Ascending aorta (tissue), 2 donors: ENCODE data around the gene TMEM242. TPM values are rescaled to one million over a fixed set of nuclear protein-coding genes. Genes with fewer than 3 reads are reported as not detected.

ENCODE experiments used
- DNase-seq, 2 donors: peaks; one replicate each; pipeline ENCODE4 v3.0.0-alpha.2; 2019; ENCODE audit warnings: low spot score in 2 of 2
- H3K27ac ChIP-seq, 2 donors: fragments of 200-600 bp; sonication (generic); one replicate each; pipeline ENCODE4 v1.5.1; 2016 to 2017; ENCODE audit warnings: mild to moderate bottlenecking in 1 of 2
- H3K27me3 ChIP-seq: fragments of 200-600 bp; sonication (generic); one replicate; pipeline ENCODE4 v1.5.1; 2017
- H3K36me3 ChIP-seq, 2 donors: fragments of 200-600 bp; sonication (generic); one replicate each; pipeline ENCODE4 v1.5.1; 2016
- H3K4me1 ChIP-seq, 2 donors: fragments of 200-600 bp; sonication (generic); one replicate each; pipeline ENCODE4 v1.5.1; 2016 to 2017; ENCODE audit warnings: mild to moderate bottlenecking in 1 of 2
- H3K4me3 ChIP-seq, 2 donors: fragments of 200-600 bp; sonication (generic); one replicate each; pipeline ENCODE4 v1.5.1; 2016 to 2017; ENCODE audit warnings: mild to moderate bottlenecking in 1 of 2
- H3K9me3 ChIP-seq, 2 donors: fragments of 200-600 bp; sonication (generic); one replicate each; pipeline ENCODE4 v1.5.1; 2016
- CTCF ChIP-seq, 3 experiments: fragments of 200-600 bp in 2 of 3; fragments of 450-650 bp in 1 of 3; sonication (generic) in 2 of 3; IDR thresholded peaks; one replicate each; pipeline ENCODE4 v1.5.1; 2016 to 2019; ENCODE audit warnings: antibody characterized with exemption in 3 of 3, mild to moderate bottlenecking in 1 of 3, moderate library complexity in 1 of 3
- intact Hi-C: fragments of 100-400 bp; cut with DNase I; formaldehyde crosslinking; loops from one replicate; pipeline ENCODE4 v1.15.1; 2023
- total RNA-seq: library from RNA; depleted of rRNA; stranded (reverse); fragments of >200 nt; gene quantifications from one replicate; pipeline ENCODE4 v1.1.0, GENCODE V29; 2016

Gene TMEM242
- total RNA-seq, 1 donor from 2014 or later: 2.3 TPM

- Histone ChIP-seq H3K27me3 (no peaks in the 10 kb centered on the region), H3K4me3 (no peak overlapping the region), H3K36me3 (no peaks in the 10 kb centered on the region), H3K4me1 (peaks cover 14 to 41% of the 10 kb centered on the region in 2 donors), H3K27ac (peak overlapping the region; percentile 92 to 96), H3K9me3 (no peaks in the 10 kb centered on the region)
- no peak for DNase-seq
- intact Hi-C loops: no loop called here
- TF ChIP-seq CTCF (IDR thresholded peaks at IDR 0.05): no peak
These were observed 76.4 kb downstream of the TMEM242 start for GRCh38 chr6:157246771-157247484.

- TF ChIP-seq CTCF (IDR thresholded peaks at IDR 0.05): no peak
- Histone ChIP-seq H3K27me3 (no peaks in the 10 kb centered on the region), H3K36me3 (no peaks in the 10 kb centered on the region), H3K9me3 (no peaks in the 10 kb centered on the region), H3K4me1 (peaks cover 16 to 48% of the 10 kb centered on the region in 2 donors), H3K27ac (peak overlapping the region; percentile 92 to 96), H3K4me3 (no peak overlapping the region)
- DNase-seq: no peak
- intact Hi-C loops: no loop called here
These were observed 77.2 kb downstream of the TMEM242 start for GRCh38 chr6:157246048-157246630.

GRCh38 chr6:157245436-157245835 is 77.9 kb downstream of the TMEM242 start:
- H3K27ac ChIP-seq: peak overlapping the region; percentile 92 to 96

GRCh38 chr6:157244780-157245179 is 78.5 kb downstream of the TMEM242 start:
- H3K4me1 ChIP-seq: peaks cover 20 to 56% of the 10 kb centered on the region in 2 donors
- no peak for TF ChIP-seq CTCF (IDR thresholded peaks at IDR 0.05)
- no peak overlapping the region for H3K4me3 ChIP-seq
- H3K36me3 ChIP-seq: no peaks in the 10 kb centered on the region
- intact Hi-C loops: loop anchor here (5.0 kb wide), 1 partner anchor 222 kb away; no protein-coding TSS in a partner anchor
- DNase-seq: no peak
- H3K27me3 ChIP-seq: no peaks in the 10 kb centered on the region
- H3K27ac ChIP-seq: peak overlapping the region; percentile 92 to 96
- no peaks in the 10 kb centered on the region for H3K9me3 ChIP-seq

More at GRCh38 chr6:157245436-157245835, 77.9 kb downstream of the TMEM242 start:
- Histone ChIP-seq H3K9me3 (no peaks in the 10 kb centered on the region), H3K36me3 (no peaks in the 10 kb centered on the region), H3K27me3 (no peaks in the 10 kb centered on the region), H3K4me1 (peaks cover 20 to 53% of the 10 kb centered on the region in 2 donors), H3K4me3 (no peak overlapping the region)
- intact Hi-C loops: no loop called here
- no peak for TF ChIP-seq CTCF (IDR thresholded peaks at IDR 0.05)
- no peak for DNase-seq

- no peak for TF ChIP-seq CTCF (IDR thresholded peaks at IDR 0.05)
- intact Hi-C loops: loop anchor here (5.0 kb wide), 1 partner anchor 222 kb away; no protein-coding TSS in a partner anchor
- no peaks in the 10 kb centered on the region for H3K27me3 ChIP-seq
- DNase-seq: peak in 1 of 2 donors; percentile 90
- H3K36me3 ChIP-seq: no peaks in the 10 kb centered on the region
- peak overlapping the region; percentile 92 to 96 for H3K27ac ChIP-seq
- no peak overlapping the region for H3K4me3 ChIP-seq
- peaks cover 20 to 62% of the 10 kb centered on the region in 2 donors for H3K4me1 ChIP-seq
- H3K9me3 ChIP-seq: no peaks in the 10 kb centered on the region
These were observed 79.1 kb downstream of the TMEM242 start for GRCh38 chr6:157244175-157244574.
